K562 (cell line): ENCODE results near the gene CHAT. TPM values are rescaled to one million over a fixed set of nuclear protein-coding genes. Genes with fewer than 3 reads are reported as not detected.

Experiments
- AFF4 ChIP-seq: sonication (generic); formaldehyde crosslinking; IDR thresholded peaks from 2 replicates; pipeline ENCODE4 v1.8.0; 2023; ENCODE audit warnings: mild to moderate bottlenecking, missing genetic modification reagents
- ARID1B ChIP-seq: fragments of 450-650 bp; IDR thresholded peaks from 2 replicates; pipeline ENCODE4 v1.6.1; 2016; ENCODE audit warnings: antibody characterized with exemption, mild to moderate bottlenecking, inconsistent platforms
- ETV6 ChIP-seq, 3 experiments: fragments of 150-350 bp in 1 of 3; sonication (generic) in 1 of 3; formaldehyde crosslinking in 1 of 3; IDR thresholded peaks; 2 replicates each; pipeline versions ENCODE4 v1.6.1 to v1.8.0; 2014 to 2022; ENCODE audit warnings: borderline replicate concordance in 2 of 3, low read depth in 2 of 3, antibody characterized with exemption in 1 of 3, low read length in 1 of 3, mild to moderate bottlenecking in 1 of 3, missing genetic modification reagents in 1 of 3
- FOXP1 ChIP-seq: sonication (generic); formaldehyde crosslinking; IDR thresholded peaks from 2 replicates; pipeline ENCODE4 v1.8.0; 2022; ENCODE audit warnings: mild to moderate bottlenecking, missing genetic modification reagents
- KLF16 ChIP-seq: IDR thresholded peaks from 2 replicates; pipeline ENCODE4 v1.6.1; 2016; ENCODE audit warnings: antibody characterized with exemption
- PHF20 ChIP-seq: fragments of 450-650 bp; IDR thresholded peaks from 2 replicates; pipeline ENCODE4 v1.6.1; 2018; ENCODE audit not compliant: partially characterized antibody
- TCFL5 ChIP-seq: fragments of 250-450 bp; sonication (Bioruptor Pico); conservative IDR thresholded peaks from 2 replicates; pipeline ENCODE4 v1.6.1; 2021; ENCODE audit warnings: mild to moderate bottlenecking, moderate library complexity, matching md5 sums
- THAP12 ChIP-seq: fragments of 250-450 bp; sonication (Bioruptor Pico); IDR thresholded peaks from 2 replicates; pipeline ENCODE4 v1.9.0; 2021; ENCODE audit warnings: mild to moderate bottlenecking, inconsistent platforms
- ZNF24 ChIP-seq: fragments of 450-650 bp; IDR thresholded peaks from 2 replicates; pipeline ENCODE4 v1.6.1; 2016
- polyA plus RNA-seq, 8 experiments: library from polyadenylated mRNA; depleted of rRNA in 4 of 8; stranded (reverse) in 5 of 8; unstranded in 3 of 8; fragments of >200 nt; fragmentation: Nextera tagmentation in 2 of 8; fragmentation: Illumina TruSeq in 1 of 8; extraction: Ambion mirVana in 2 of 8; extraction: Trizol in 1 of 8; gene quantifications; 2 replicates each; pipeline versions ENCODE4 v1.2.1 to v1.2.3, GENCODE V29; 2011 to 2014; ENCODE audit warnings: inconsistent platforms in 1 of 8, missing spikeins in 1 of 8
- total RNA-seq, 7 experiments: library from RNA; depleted of rRNA in 6 of 7; stranded (reverse); fragments of >200 nt in 6 of 7; fragmentation: Illumina TruSeq in 2 of 7; extraction: Trizol in 2 of 7; gene quantifications; 2 replicates each; pipeline versions ENCODE4 v1.2.1 to v1.2.3, GENCODE V29; 2011 to 2021; ENCODE audit warnings: low replicate concordance in 1 of 7
- TF ChIP-seq, protein P1 (sequence below): fragments of 450-650 bp; IDR thresholded peaks from 2 replicates; pipeline ENCODE4 v1.6.1; 2016; ENCODE audit warnings: mild to moderate bottlenecking, moderate library complexity

CHAT gene
- total and polyA plus RNA-seq, 9 of the 15 experiments (the other 6 are each of a cell fraction or from before 2014, with no cell fraction given) = not detected

DNA sequence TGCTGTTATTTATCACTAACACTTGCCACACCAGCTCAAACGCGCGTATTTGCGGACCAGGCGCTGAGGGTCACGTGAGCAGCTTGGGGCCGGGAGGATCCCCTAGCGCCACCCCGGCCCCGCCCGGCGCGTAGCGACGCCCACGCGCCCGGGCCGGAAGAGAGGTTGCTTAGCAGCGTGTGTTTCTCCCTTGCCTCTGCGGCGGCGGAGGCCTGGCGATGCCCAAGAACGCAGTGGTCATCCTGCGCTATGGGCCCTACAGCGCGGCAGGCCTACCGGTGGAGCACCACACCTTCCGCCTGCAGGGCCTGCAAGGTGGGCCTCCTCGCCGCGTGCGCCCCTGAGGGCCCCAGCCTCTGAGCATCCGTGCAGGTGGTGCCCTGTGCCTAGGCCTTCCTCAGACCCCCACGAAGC is 65.7 kb downstream of the CHAT start, which contains the start of gene C10orf53 (continued):
- TF ChIP-seq PHF20 (peak; percentile 38), ETV6 (IDR thresholded peaks at IDR 0.05; ENCODE audit: borderline replicate concordance in 1 of 2, low read depth in 2 of 2, low read length in 1 of 2) (no peak), ETV6 (CRISPR knock-in tag; IDR thresholded peaks at IDR 0.05; ENCODE audit: borderline replicate concordance) (no peak), TCFL5 (CRISPR knock-in tag) (no peak), ZNF24 (no peak), FOXP1 (no peak), KLF16 (no peak), ARID1B (no peak), THAP12 (CRISPR knock-in tag) (no peak), AFF4 (CRISPR knock-in tag) (no peak)
- TF ChIP-seq, protein P1, sequence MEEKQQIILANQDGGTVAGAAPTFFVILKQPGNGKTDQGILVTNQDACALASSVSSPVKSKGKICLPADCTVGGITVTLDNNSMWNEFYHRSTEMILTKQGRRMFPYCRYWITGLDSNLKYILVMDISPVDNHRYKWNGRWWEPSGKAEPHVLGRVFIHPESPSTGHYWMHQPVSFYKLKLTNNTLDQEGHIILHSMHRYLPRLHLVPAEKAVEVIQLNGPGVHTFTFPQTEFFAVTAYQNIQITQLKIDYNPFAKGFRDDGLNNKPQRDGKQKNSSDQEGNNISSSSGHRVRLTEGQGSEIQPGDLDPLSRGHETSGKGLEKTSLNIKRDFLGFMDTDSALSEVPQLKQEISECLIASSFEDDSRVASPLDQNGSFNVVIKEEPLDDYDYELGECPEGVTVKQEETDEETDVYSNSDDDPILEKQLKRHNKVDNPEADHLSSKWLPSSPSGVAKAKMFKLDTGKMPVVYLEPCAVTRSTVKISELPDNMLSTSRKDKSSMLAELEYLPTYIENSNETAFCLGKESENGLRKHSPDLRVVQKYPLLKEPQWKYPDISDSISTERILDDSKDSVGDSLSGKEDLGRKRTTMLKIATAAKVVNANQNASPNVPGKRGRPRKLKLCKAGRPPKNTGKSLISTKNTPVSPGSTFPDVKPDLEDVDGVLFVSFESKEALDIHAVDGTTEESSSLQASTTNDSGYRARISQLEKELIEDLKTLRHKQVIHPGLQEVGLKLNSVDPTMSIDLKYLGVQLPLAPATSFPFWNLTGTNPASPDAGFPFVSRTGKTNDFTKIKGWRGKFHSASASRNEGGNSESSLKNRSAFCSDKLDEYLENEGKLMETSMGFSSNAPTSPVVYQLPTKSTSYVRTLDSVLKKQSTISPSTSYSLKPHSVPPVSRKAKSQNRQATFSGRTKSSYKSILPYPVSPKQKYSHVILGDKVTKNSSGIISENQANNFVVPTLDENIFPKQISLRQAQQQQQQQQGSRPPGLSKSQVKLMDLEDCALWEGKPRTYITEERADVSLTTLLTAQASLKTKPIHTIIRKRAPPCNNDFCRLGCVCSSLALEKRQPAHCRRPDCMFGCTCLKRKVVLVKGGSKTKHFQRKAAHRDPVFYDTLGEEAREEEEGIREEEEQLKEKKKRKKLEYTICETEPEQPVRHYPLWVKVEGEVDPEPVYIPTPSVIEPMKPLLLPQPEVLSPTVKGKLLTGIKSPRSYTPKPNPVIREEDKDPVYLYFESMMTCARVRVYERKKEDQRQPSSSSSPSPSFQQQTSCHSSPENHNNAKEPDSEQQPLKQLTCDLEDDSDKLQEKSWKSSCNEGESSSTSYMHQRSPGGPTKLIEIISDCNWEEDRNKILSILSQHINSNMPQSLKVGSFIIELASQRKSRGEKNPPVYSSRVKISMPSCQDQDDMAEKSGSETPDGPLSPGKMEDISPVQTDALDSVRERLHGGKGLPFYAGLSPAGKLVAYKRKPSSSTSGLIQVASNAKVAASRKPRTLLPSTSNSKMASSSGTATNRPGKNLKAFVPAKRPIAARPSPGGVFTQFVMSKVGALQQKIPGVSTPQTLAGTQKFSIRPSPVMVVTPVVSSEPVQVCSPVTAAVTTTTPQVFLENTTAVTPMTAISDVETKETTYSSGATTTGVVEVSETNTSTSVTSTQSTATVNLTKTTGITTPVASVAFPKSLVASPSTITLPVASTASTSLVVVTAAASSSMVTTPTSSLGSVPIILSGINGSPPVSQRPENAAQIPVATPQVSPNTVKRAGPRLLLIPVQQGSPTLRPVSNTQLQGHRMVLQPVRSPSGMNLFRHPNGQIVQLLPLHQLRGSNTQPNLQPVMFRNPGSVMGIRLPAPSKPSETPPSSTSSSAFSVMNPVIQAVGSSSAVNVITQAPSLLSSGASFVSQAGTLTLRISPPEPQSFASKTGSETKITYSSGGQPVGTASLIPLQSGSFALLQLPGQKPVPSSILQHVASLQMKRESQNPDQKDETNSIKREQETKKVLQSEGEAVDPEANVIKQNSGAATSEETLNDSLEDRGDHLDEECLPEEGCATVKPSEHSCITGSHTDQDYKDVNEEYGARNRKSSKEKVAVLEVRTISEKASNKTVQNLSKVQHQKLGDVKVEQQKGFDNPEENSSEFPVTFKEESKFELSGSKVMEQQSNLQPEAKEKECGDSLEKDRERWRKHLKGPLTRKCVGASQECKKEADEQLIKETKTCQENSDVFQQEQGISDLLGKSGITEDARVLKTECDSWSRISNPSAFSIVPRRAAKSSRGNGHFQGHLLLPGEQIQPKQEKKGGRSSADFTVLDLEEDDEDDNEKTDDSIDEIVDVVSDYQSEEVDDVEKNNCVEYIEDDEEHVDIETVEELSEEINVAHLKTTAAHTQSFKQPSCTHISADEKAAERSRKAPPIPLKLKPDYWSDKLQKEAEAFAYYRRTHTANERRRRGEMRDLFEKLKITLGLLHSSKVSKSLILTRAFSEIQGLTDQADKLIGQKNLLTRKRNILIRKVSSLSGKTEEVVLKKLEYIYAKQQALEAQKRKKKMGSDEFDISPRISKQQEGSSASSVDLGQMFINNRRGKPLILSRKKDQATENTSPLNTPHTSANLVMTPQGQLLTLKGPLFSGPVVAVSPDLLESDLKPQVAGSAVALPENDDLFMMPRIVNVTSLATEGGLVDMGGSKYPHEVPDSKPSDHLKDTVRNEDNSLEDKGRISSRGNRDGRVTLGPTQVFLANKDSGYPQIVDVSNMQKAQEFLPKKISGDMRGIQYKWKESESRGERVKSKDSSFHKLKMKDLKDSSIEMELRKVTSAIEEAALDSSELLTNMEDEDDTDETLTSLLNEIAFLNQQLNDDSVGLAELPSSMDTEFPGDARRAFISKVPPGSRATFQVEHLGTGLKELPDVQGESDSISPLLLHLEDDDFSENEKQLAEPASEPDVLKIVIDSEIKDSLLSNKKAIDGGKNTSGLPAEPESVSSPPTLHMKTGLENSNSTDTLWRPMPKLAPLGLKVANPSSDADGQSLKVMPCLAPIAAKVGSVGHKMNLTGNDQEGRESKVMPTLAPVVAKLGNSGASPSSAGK = 0 out of 2 replicates have a peak, but pooled peaks have one; percentile 4
